HG03095 (cell line): ENCODE measurements around the gene RAPGEF2.

Source experiments
- ATAC-seq: cut with Tn5 transposase; IDR thresholded peaks from one replicate; pipeline ENCODE4 v1.9.1; 2021; ENCODE audit warnings: moderate library complexity; ENCODE audit not compliant: unreplicated experiment

The RAPGEF2 gene

GRCh38 chr4:159131564-159131963, 28.7 kb downstream of the RAPGEF2 start:
- ATAC-seq: no peak

GRCh38 chr4:159134429-159134828, 31.6 kb downstream of the RAPGEF2 start:
- ATAC-seq: no peak

- no peak for ATAC-seq
These were observed 34.3 kb downstream of the RAPGEF2 start for GRCh38 chr4:159137176-159137575.

- ATAC-seq: no peak
These were observed 35.6 kb downstream of the RAPGEF2 start for GRCh38 chr4:159138436-159138835.

GRCh38 chr4:159141193-159141592, 38.3 kb downstream of the RAPGEF2 start:
- no peak for ATAC-seq

- no peak for ATAC-seq
These were observed 39.4 kb downstream of the RAPGEF2 start for GRCh38 chr4:159142241-159142640.

- ATAC-seq: no peak
These were observed 40.0 kb downstream of the RAPGEF2 start for GRCh38 chr4:159142681-159143384.

- ATAC-seq: no peak
These were observed 40.8 kb downstream of the RAPGEF2 start for GRCh38 chr4:159143687-159144086.

GRCh38 chr4:159144112-159144694, 41.3 kb downstream of the RAPGEF2 start:
- ATAC-seq: no peak

- no peak for ATAC-seq
These were observed 42.6 kb downstream of the RAPGEF2 start for GRCh38 chr4:159145318-159145991.

- no peak for ATAC-seq
These were observed 43.1 kb downstream of the RAPGEF2 start for GRCh38 chr4:159145992-159146330.

GRCh38 chr4:159146488-159146887, 43.6 kb downstream of the RAPGEF2 start:
- ATAC-seq: no peak

- no peak for ATAC-seq
These were observed 45.6 kb downstream of the RAPGEF2 start for GRCh38 chr4:159148441-159148840.

- no peak for ATAC-seq
These were observed 46.8 kb downstream of the RAPGEF2 start for GRCh38 chr4:159149666-159150065.

GRCh38 chr4:159150396-159150795, 47.5 kb downstream of the RAPGEF2 start:
- no peak for ATAC-seq

- ATAC-seq: peak; percentile 64
These were observed 48.0 kb downstream of the RAPGEF2 start for GRCh38 chr4:159150821-159151390.

GRCh38 chr4:159151689-159152088, 48.8 kb downstream of the RAPGEF2 start:
- no peak for ATAC-seq

- no peak for ATAC-seq
These were observed 49.3 kb downstream of the RAPGEF2 start for GRCh38 chr4:159152181-159152580.

- ATAC-seq: no peak
These were observed 50.8 kb downstream of the RAPGEF2 start for GRCh38 chr4:159153669-159154068.

- no peak for ATAC-seq
These were observed 52.2 kb downstream of the RAPGEF2 start for GRCh38 chr4:159155119-159155518.

- ATAC-seq: no peak
These were observed 55.3 kb downstream of the RAPGEF2 start for GRCh38 chr4:159158083-159158617.

- ATAC-seq: no peak
These were observed 56.1 kb downstream of the RAPGEF2 start for GRCh38 chr4:159158985-159159384.
